GM19468 (cell line): ENCODE measurements around the gene GPR160.
A peak's percentile ranks its signal among the peaks of the same experiment; 100 is the strongest.
"Not testable (repeated sequence)": the region's sequence is repeated elsewhere in the genome, so short reads cannot be mapped to it uniquely, and the experiment has no call there.

ENCODE experiments used
- ATAC-seq: cut with Tn5 transposase; IDR thresholded peaks from one replicate; pipeline ENCODE4 v1.9.1; 2021; ENCODE audit warnings: mild to moderate bottlenecking, moderate library complexity, moderate number of reproducible peaks; ENCODE audit not compliant: unreplicated experiment; ENCODE audit errors: extremely low read depth

Gene GPR160

GRCh38 chr3:170037463-170038433 lies at the start of gene GPR160:
Gene GPR160 (plus strand): TSS chr3:170037995. CDS start chr3:170083973, 45,978 bp downstream.
- ATAC-seq: peak; percentile 75

- no peak for ATAC-seq
Observed at GRCh38 chr3:169990431-169990830, 47.4 kb upstream of the GPR160 start.

- ATAC-seq: no peak
Observed at GRCh38 chr3:169992156-169992555, 45.6 kb upstream of the GPR160 start.

- ATAC-seq: no peak
Observed at GRCh38 chr3:169992781-169993180, 45.0 kb upstream of the GPR160 start.

- ATAC-seq: no peak
Observed at GRCh38 chr3:169993761-169994160, 44.0 kb upstream of the GPR160 start.

GRCh38 chr3:169996063-169996462 lies 41.7 kb upstream of the GPR160 start:
- ATAC-seq: no peak

- ATAC-seq: no peak
Observed at GRCh38 chr3:169998668-169999131, 39.1 kb upstream of the GPR160 start.

GRCh38 chr3:169999433-169999832 lies 38.4 kb upstream of the GPR160 start:
- ATAC-seq: peak; percentile 75

GRCh38 chr3:170000051-170000450 lies 37.7 kb upstream of the GPR160 start:
- ATAC-seq: no peak

GRCh38 chr3:170002231-170002630 lies 35.6 kb upstream of the GPR160 start:
- ATAC-seq: no peak

GRCh38 chr3:170002879-170003278 lies 34.9 kb upstream of the GPR160 start:
- no peak for ATAC-seq

- ATAC-seq: no peak
Observed at GRCh38 chr3:170003881-170004356, 33.9 kb upstream of the GPR160 start.

GRCh38 chr3:170007031-170007663 lies 30.6 kb upstream of the GPR160 start:
- ATAC-seq: peak; percentile 75

GRCh38 chr3:170010498-170010897 lies 27.3 kb upstream of the GPR160 start:
- ATAC-seq: no peak

GRCh38 chr3:170012683-170013400 lies 25.0 kb upstream of the GPR160 start:
- ATAC-seq: no peak

- ATAC-seq: no peak
Observed at GRCh38 chr3:170016057-170016456, 21.7 kb upstream of the GPR160 start.

GRCh38 chr3:170019306-170019705 lies 18.5 kb upstream of the GPR160 start:
- not testable (repeated sequence) for ATAC-seq

- no peak for ATAC-seq
Observed at GRCh38 chr3:170021083-170021482, 16.7 kb upstream of the GPR160 start.

- no peak for ATAC-seq
Observed at GRCh38 chr3:170022336-170022735, 15.5 kb upstream of the GPR160 start.

GRCh38 chr3:170023165-170023564 lies 14.6 kb upstream of the GPR160 start:
- no peak for ATAC-seq
